Tibial artery (tissue), 4 donors: ENCODE data around the gene VEGFA.

Experiments used
- DNase-seq, 2 donors: peaks; one replicate each; pipeline ENCODE4 v3.0.0-alpha.2; 2019
- H3K27ac ChIP-seq, 2 donors: fragments of 200-600 bp; sonication (generic) in 1 of 2; 1 replicate in 1 of 2; 2 replicates in 1 of 2; pipeline ENCODE4 v1.5.1; 2018 to 2019; ENCODE audit warnings: mild to moderate bottlenecking in 1 of 2
- H3K27me3 ChIP-seq, 2 donors: fragments of 200-600 bp; sonication (generic) in 1 of 2; one replicate each; pipeline versions ENCODE4 v1.5.1 to v1.6.0; 2016 to 2019
- H3K36me3 ChIP-seq, 3 donors: fragments of 200-600 bp; sonication (generic) in 2 of 3; one replicate each; pipeline ENCODE4 v1.5.1; 2016 to 2019; ENCODE audit warnings: mild to moderate bottlenecking in 2 of 3
- H3K4me1 ChIP-seq, 4 donors: fragments of 200-600 bp; sonication (generic) in 2 of 4; 1 replicate in 3 of 4; 2 replicates in 1 of 4; pipeline ENCODE4 v1.5.1; 2016 to 2019
- H3K4me3 ChIP-seq, 2 donors: fragments of 200-600 bp; sonication (generic) in 1 of 2; 1 replicate in 1 of 2; 2 replicates in 1 of 2; pipeline ENCODE4 v1.5.1; 2018 to 2019; ENCODE audit warnings: mild to moderate bottlenecking in 2 of 2
- H3K9me3 ChIP-seq, 3 donors: fragments of 200-600 bp; sonication (generic) in 1 of 3; one replicate each; pipeline ENCODE4 v1.5.1; 2016 to 2019
- CTCF ChIP-seq, 2 experiments: fragments of 200-600 bp in 1 of 2; fragments of 450-650 bp in 1 of 2; IDR thresholded peaks; one replicate each; pipeline ENCODE4 v1.5.1; 2017 to 2019; ENCODE audit warnings: antibody characterized with exemption in 2 of 2, mild to moderate bottlenecking in 1 of 2, moderate library complexity in 1 of 2
- intact Hi-C: fragments of 100-400 bp; cut with DNase I; formaldehyde crosslinking; loops from one replicate; pipeline ENCODE4 v1.15.0; 2023; ENCODE audit warnings: low total_unique reads

Gene VEGFA

GRCh38 chr6:43803783-43804549 lies 34.0 kb downstream of the VEGFA start:
- H3K27ac ChIP-seq, result no peak overlapping the region
- DNase-seq, result no peak
- peaks cover 0 to 4% (median 0%) of the 10 kb centered on the region in 4 donors for H3K4me1 ChIP-seq

GRCh38 chr6:43804550-43805223 lies 34.7 kb downstream of the VEGFA start:
- H3K27ac ChIP-seq, result no peak overlapping the region
- no peaks in the 10 kb centered on the region for H3K36me3 ChIP-seq
- no peak overlapping the region for H3K4me3 ChIP-seq
- intact Hi-C loops, result no loop called here
- no peak for DNase-seq
- no peaks in the 10 kb centered on the region for H3K4me1 ChIP-seq
- no peak for TF ChIP-seq CTCF (IDR thresholded peaks at IDR 0.05)
- H3K27me3 ChIP-seq, result no peaks in the 10 kb centered on the region
- no peaks in the 10 kb centered on the region for H3K9me3 ChIP-seq

More at GRCh38 chr6:43803783-43804549, 34.0 kb downstream of the VEGFA start:
- H3K36me3 ChIP-seq, result no peaks in the 10 kb centered on the region
- no peak for TF ChIP-seq CTCF (IDR thresholded peaks at IDR 0.05)
- H3K27me3 ChIP-seq, result no peaks in the 10 kb centered on the region
- H3K9me3 ChIP-seq, result no peaks in the 10 kb centered on the region
- intact Hi-C loops, result no loop called here
- no peak overlapping the region for H3K4me3 ChIP-seq

- no peak overlapping the region for H3K27ac ChIP-seq
- intact Hi-C loops, result no loop called here
- H3K4me3 ChIP-seq, result no peak overlapping the region
Observed at GRCh38 chr6:43805699-43806042, 35.7 kb downstream of the VEGFA start.

GRCh38 chr6:43806043-43806757 lies 36.2 kb downstream of the VEGFA start:
- intact Hi-C loops, result no loop called here
- Histone ChIP-seq H3K9me3 (no peaks in the 10 kb centered on the region), H3K36me3 (no peaks in the 10 kb centered on the region), H3K4me1 (no peaks in the 10 kb centered on the region), H3K4me3 (no peak overlapping the region), H3K27ac (no peak overlapping the region), H3K27me3 (no peaks in the 10 kb centered on the region)
- no peak for TF ChIP-seq CTCF (IDR thresholded peaks at IDR 0.05)
- no peak for DNase-seq

More at GRCh38 chr6:43805699-43806042, 35.7 kb downstream of the VEGFA start:
- DNase-seq, result no peak
- H3K36me3 ChIP-seq, result no peaks in the 10 kb centered on the region
- H3K27me3 ChIP-seq, result no peaks in the 10 kb centered on the region
- no peak for TF ChIP-seq CTCF (IDR thresholded peaks at IDR 0.05)
- no peaks in the 10 kb centered on the region for H3K4me1 ChIP-seq
- H3K9me3 ChIP-seq, result no peaks in the 10 kb centered on the region

GRCh38 chr6:43806758-43807227 lies 36.8 kb downstream of the VEGFA start:
- intact Hi-C loops, result no loop called here
- H3K4me1 ChIP-seq, result no peaks in the 10 kb centered on the region
- no peak for TF ChIP-seq CTCF (IDR thresholded peaks at IDR 0.05)

More at GRCh38 chr6:43806758-43807227, 36.8 kb downstream of the VEGFA start:
- no peak for DNase-seq
- Histone ChIP-seq H3K36me3 (no peaks in the 10 kb centered on the region), H3K27me3 (no peaks in the 10 kb centered on the region), H3K4me3 (no peak overlapping the region), H3K27ac (no peak overlapping the region), H3K9me3 (no peaks in the 10 kb centered on the region)
